GM21786 (cell line): ENCODE data around the gene TMSB15B.
A peak's percentile ranks its signal among the peaks of the same experiment; 100 is the strongest.
"Not testable (repeated sequence)": the region's sequence is repeated elsewhere in the genome, so short reads cannot be mapped to it uniquely, and the experiment has no call there.

Experiments
- ATAC-seq: cut with Tn5 transposase; IDR thresholded peaks from one replicate; pipeline ENCODE4 v1.9.1; 2021; ENCODE audit not compliant: unreplicated experiment

TMSB15B gene

DNA sequence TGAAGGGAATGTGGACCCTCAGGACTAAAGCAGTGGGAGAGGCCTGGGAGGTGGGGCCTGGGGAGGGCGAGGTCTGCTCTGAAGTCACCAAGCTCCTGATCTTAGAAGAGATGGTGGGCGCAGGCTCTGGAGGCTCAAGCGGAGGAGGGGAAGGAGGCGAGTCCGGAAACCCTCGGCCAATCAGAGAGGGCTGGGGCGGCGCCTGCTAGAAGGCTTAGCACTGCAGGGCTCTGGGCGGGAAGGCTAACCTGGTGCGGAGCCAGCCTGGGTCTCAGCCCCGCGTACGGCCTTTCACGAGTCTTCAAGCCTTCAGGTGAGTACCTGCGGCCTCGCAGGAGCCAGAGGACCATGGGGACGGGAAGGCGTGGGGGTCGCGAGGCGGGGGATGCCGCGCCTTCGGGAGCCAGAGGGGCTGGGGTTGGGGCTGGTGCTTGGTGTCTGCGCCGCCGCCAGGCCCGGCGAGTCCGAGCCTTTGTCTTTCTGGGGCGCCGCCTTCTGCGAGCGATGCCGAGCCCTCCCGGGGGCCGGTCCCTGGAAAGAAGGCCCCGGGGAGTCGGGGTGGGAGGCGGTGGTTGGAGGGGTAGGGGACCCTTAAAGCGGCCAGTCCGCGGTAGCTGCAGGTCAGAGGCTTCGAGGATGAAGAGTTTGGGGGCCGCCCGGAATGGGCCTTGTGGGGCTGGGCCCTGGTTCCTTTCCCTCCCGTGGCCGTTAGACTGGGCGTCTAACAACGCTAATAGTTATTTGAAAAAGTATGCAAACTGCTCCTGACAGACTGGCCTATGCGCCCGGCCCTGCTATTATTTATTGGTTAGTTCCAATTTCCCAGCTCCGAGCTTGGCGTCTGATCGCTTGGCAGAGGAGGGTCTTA lies at the start of gene TMSB15B:
Gene TMSB15B (plus strand): TSS at position 217 of the 868 bp plus-strand sequence.
- ATAC-seq: peak; percentile 98

GRCh38 chrX:103913356-103914020 lies 48.9 kb upstream of the TMSB15B start:
- no peak for ATAC-seq

GRCh38 chrX:103918050-103918449 lies 44.4 kb upstream of the TMSB15B start:
- no peak for ATAC-seq

DNA sequence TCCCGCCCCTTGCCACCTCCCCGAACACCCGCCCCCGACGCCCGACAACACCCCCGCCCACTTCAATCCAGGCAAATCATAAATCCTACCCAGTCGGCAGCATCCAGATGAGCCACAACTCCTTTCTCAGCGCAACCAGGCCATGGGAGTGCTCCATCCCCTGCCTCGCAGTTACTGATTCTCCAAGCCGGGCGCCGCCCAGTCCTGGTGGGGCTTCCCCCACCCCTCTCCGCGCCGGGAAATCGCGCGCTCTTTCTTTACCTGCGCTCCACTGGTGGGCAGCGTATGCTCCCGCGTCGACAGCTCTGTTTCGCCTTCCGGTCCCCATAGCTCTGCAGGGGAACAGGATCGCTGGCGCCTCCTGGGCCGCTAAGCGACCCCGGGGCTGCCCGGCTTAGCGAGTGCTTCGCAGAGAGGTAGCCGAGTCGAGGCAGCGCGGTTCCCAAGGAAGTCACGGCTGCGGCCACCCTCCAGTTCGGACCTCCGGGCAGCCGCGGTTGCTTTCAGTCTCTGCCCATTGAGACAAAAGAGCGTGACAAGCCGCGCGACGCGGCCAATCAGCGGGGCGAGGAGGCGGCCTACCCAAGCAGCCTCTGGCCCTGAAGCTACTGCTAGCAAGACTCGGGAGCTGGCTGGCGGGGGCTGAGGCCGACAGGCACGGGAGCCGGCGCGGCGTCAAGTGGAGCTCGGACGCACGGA lies 43.7 kb upstream of the TMSB15B start:
- peak; percentile 54 for ATAC-seq

DNA sequence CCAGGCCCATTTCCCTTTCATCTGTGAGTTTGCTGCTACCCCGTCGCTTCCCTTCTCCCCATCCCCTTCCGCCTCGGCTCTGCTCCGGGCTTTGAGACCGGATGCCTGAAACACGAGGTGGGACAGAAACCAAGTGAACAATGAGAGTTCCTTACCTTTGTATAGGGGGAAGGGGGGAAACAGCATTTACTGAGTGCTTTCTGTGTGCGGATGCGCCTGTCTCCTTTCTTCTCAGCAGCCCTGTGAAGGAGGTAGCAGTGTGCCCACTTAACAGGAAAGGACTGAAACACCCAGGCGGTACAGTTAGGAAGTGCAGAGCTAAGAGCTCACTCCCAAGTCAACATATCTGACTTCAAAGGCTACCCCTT lies 43.2 kb upstream of the TMSB15B start:
- peak; percentile 41 for ATAC-seq

GRCh38 chrX:103920515-103920914 lies 41.9 kb upstream of the TMSB15B start:
- peak; percentile 59 for ATAC-seq

GRCh38 chrX:103927030-103927429 lies 35.4 kb upstream of the TMSB15B start:
- ATAC-seq: peak; percentile 70

GRCh38 chrX:103927633-103928032 lies 34.8 kb upstream of the TMSB15B start:
- ATAC-seq: no peak

- ATAC-seq: peak; percentile 95
These were observed 30.3 kb upstream of the TMSB15B start for GRCh38 chrX:103932133-103932532.

DNA sequence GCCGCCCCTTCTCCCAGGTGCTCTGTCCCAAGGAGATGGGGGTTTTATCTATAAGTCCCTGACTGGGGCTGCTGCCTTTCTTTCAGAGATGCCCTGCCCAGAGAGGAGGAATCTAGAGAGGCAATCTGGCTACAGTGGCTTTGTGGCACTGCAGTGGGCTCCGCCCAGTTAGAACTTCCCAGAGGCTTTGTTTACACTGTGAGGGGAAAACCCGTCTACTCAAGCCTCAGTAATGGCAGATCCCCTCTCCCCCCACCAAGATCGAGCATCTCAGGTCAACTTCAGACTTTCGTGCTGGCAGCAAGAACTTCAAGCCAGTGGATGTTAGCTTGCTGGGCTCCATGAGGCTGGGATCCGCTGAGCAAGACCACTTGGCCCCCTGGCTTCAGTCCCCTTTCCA lies 22.2 kb upstream of the TMSB15B start:
- peak; percentile 48 for ATAC-seq

DNA sequence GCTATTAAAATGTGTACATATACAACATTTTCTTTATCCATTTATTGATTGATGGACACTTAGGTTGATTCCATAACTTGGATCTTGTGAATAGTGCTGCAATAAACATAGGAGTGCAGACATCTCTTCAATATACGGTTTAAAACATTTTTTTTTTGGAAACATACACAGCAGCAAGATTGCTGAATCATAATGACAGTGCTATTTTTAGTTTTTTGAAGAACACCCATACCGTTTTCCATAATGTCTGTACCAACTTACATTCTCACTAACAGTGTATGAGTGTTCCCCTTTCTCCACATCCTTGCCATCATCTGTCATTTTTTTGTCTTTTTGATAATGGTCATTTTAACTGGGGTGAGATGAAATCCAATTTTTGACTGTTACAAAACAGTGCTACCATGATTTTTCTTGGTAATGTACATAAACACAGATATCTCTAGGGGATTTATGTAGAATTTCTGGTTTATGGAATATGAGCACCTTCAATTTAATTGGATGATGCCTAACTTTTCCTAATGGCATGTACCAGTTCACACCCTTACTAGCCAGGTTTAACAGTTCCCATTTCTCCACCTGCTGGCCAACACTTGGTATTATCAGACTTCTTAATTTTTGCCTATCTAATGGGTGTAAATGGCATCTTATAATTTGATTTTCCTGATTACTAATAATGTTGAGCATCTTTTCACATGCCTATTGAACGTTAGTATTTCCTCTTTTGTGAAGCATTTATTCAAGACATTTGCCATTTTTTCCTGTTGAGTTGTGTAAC lies 21.0 kb upstream of the TMSB15B start:
- peak; percentile 87 for ATAC-seq

DNA sequence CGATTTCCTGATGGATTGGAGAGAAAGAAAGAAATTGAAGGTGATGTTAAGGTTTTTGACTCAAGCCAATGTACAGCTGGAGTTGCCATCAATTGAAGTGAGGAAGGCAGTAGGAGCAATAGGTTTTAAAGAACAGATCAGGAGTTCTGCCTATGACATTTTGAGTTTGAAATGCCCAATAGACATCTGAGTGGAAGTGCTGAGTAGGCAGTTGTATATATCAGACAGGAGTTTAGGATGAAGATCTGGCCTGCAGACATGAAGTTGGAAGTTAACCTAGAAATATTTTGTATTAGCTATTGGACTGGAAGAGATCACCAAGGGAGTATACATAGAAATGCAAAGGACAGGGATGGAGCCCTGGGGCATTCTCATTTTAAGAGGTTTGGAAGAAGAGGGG lies 12.9 kb upstream of the TMSB15B start:
- no peak for ATAC-seq

DNA sequence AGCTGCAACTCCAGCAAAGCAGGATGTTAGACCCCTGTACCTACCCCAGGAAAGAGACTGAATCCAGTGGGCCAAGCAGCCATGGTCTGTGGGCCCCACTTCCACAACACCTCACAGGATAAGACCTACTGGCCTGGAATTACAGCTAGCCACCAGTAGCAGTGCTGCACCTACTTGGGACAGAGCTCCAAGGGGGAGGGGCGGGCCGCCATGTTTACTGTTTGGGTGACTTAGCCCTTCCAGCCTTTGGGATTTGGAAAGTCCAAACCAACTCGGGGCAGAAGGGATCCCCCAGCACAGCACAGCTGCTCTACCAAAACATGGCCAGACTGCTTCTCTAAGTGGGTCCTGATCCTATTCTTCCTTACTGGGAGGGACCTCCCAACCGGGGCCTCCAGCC lies 9.1 kb upstream of the TMSB15B start:
- ATAC-seq: no peak

DNA sequence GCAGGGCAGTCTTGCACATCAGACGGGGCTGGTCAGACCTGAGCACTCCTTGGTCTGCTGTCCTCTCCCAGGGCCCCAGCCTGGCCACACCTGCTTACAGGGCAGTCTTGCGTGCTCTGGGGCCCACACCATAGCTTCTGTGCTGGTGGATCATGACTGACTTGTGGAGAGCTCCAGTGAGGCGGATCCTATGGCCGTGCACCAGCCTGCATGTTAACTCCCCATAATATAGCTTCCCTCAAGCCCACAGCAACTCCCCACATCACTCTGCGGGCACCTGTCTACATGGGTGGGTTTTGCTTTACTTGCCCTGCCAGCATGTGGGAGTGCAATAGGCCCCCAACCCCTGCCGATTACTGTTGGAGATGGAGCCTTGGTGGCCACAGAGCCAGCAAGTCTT lies 8.2 kb upstream of the TMSB15B start:
- no peak for ATAC-seq

DNA sequence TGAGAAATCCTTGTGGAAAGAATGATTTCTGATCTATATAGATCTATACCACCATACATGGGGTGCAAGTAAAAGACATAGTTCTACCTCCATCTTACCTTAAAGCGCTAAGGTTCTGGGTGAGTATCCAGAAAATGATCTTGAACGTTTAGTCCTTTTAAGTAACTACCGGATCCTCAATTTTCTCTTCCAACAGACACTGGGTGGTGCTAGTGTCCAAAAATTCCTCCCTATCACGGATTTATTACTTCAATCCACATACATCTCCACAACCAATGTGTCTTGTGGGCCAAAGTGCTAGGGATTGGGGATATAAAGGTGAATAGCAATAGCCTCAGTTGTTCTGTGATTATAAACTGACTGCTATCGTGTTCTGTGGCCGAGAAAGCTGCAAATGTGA lies 1.8 kb upstream of the TMSB15B start:
- not testable (repeated sequence) for ATAC-seq

DNA sequence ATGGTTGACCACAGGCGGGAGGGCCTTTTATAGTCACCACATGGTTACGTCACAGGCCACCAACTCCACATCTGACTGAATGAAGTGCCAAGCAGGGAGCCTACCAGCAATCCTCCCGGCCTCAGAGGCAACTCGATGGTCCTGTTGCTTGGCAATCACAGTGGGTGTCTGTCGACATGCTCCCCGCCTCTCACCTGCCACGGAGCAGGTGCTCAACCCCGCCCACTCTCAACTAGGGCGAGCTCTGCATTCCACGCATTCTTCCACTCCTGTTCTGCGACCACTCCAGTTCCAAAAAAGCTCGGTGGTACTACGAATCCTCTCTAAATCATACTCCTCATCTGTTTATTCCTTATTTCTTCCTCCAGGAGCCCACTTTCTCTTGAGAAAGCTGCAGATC lies 21.1 kb downstream of the TMSB15B start:
- ATAC-seq: not testable (repeated sequence)

DNA sequence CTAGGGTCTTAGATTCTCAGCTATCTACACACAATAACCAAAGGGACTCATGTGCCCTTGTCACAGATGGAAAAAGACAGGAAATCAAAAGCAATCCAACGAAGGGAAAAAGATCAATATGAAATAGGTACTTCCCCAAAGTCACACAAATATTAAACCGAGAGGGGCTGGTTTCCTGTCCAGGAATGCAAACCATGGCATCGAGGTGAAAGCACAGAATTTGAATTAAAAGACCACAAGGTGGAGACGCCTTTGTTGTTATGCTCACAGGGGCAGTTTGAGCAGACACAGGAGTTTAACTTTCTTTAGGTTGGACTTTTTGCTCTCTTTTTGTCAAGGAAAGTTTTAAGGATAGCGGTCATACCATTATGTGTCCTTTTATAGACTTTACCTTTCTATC lies 36.8 kb downstream of the TMSB15B start:
- peak; percentile 84 for ATAC-seq

- ATAC-seq: no peak
These were observed 46.4 kb downstream of the TMSB15B start for GRCh38 chrX:104008831-104009230.

DNA sequence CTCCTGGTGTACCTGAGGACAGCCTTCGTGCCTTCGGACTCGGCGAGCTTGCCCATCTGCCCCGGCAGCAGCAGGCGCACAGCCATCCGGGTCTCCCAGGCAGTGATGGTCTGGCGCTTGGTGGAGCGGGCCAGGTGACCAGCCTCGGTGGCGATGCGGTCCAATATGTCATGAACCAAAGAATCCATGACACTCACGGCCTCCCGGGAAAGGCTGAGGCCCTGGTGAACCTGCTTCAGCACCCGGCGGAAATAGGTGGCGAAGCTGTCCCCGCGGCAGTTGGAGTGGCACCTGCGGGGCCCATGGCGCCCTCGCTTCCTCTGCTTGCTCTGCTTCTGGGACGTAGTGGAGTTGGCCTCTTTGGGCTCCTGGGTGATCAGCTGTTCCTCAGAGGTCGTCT lies 50.7 kb downstream of the TMSB15B start:
- no peak for ATAC-seq

DNA sequence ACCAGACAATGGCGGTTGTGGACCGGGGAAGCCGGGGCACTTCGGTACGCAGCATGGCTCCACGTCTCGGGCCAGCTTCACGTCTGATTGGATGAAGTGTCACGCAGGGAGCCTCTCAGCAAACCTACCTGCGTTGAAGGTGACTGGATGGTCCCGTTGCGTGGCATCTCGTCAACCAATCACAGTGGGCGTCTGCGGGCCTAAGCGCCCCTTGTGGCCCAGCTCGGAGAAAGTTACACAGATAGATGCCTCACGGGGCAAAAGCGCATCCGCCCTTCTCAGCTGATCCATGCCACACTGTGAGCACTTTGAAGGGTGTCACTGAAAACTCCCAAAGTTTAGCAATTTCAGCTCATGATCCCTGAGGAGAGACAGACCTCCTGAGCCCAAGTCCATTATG lies 51.2 kb downstream of the TMSB15B start, which contains the start of gene H2BW1:
Gene H2BW1 (minus strand): TSS at position 103 of the 400 bp plus-strand sequence. CDS start 132 bp downstream, outside the sequence.
- no peak for ATAC-seq

GRCh38 chrX:104015576-104015975 lies 53.1 kb downstream of the TMSB15B start:
- not testable (repeated sequence) for ATAC-seq
